K562 (cell line): Measurements from ENCODE around the gene TAOK2. TPM values are rescaled to one million over a fixed set of nuclear protein-coding genes. Genes with fewer than 3 reads are reported as not detected.

Source experiments
- BRD9 ChIP-seq: fragments of 450-650 bp; IDR thresholded peaks from 2 replicates; pipeline ENCODE4 v1.6.1; 2018; ENCODE audit warnings: low read depth; ENCODE audit not compliant: partially characterized antibody
- CBFA2T3 ChIP-seq: fragments of 450-650 bp; IDR thresholded peaks from 2 replicates; pipeline ENCODE4 v1.6.1; 2017
- DPF2 ChIP-seq: fragments of 450-650 bp; IDR thresholded peaks from 2 replicates; pipeline ENCODE4 v1.6.1; 2016
- ELF4 ChIP-seq: fragments of 450-650 bp; formaldehyde crosslinking; IDR thresholded peaks from 2 replicates; pipeline ENCODE4 v1.4.0; 2022; ENCODE audit warnings: missing genetic modification characterization
- GTF2F1 ChIP-seq: IDR thresholded peaks from 2 replicates; pipeline ENCODE4 v1.6.1; 2011; ENCODE audit warnings: low read depth, low read length, improper control_type of control experiment
- HDAC1 ChIP-seq, 2 experiments: fragments of 450-650 bp; IDR thresholded peaks; 2 replicates each; pipeline ENCODE4 v1.6.1; 2016 to 2017; ENCODE audit warnings: inconsistent platforms in 1 of 2, mild to moderate bottlenecking in 1 of 2, moderate library complexity in 1 of 2
- MYNN ChIP-seq, 2 experiments: sonication (generic); formaldehyde crosslinking in 1 of 2; IDR thresholded peaks; 2 replicates each; pipeline versions ENCODE4 v1.5.0 to v1.6.1; 2016 to 2020; ENCODE audit warnings: antibody characterized with exemption in 1 of 2, missing genetic modification reagents in 1 of 2
- NCOA6 ChIP-seq: fragments of 450-650 bp; IDR thresholded peaks from 2 replicates; pipeline ENCODE4 v1.6.1; 2017; ENCODE audit warnings: mild to moderate bottlenecking
- NEUROD1 ChIP-seq: fragments of 150-350 bp; IDR thresholded peaks from 2 replicates; pipeline ENCODE4 v1.6.1; 2014; ENCODE audit warnings: borderline replicate concordance, low read length, low read depth; ENCODE audit not compliant: partially characterized antibody
- NFATC3 ChIP-seq: fragments of 450-650 bp; IDR thresholded peaks from 2 replicates; pipeline ENCODE4 v1.6.1; 2017; ENCODE audit warnings: mild to moderate bottlenecking
- POLR2B ChIP-seq: fragments of 450-650 bp; IDR thresholded peaks from 2 replicates; pipeline ENCODE4 v1.6.1; 2018; ENCODE audit warnings: low read depth; ENCODE audit not compliant: partially characterized antibody
- RAD21 ChIP-seq, 2 experiments: fragments of 250-450 bp in 1 of 2; fragments of 450-650 bp in 1 of 2; sonication (Bioruptor Pico) in 1 of 2; formaldehyde crosslinking in 1 of 2; IDR thresholded peaks in 1 of 2; conservative IDR thresholded peaks in 1 of 2; 2 replicates each; pipeline versions ENCODE4 v1.4.0 to v1.8.0; 2020 to 2022; ENCODE audit warnings: mild to moderate bottlenecking in 2 of 2, moderate library complexity in 1 of 2
- SMAD1 ChIP-seq: fragments of 150-350 bp; IDR thresholded peaks from 2 replicates; pipeline ENCODE4 v1.6.1; 2014; ENCODE audit warnings: low read length, low read depth; ENCODE audit not compliant: partially characterized antibody
- SP1 ChIP-seq: sonication (generic); formaldehyde crosslinking; IDR thresholded peaks from 2 replicates; pipeline ENCODE4 v1.8.1; 2022; ENCODE audit warnings: mild to moderate bottlenecking, missing genetic modification reagents
- STAT5A ChIP-seq: IDR thresholded peaks from 2 replicates; pipeline ENCODE4 v1.6.1; 2012; ENCODE audit warnings: low read length, inconsistent platforms, borderline replicate concordance
- TAL1 ChIP-seq: fragments of 450-650 bp; IDR thresholded peaks from 2 replicates; pipeline ENCODE4 v1.6.1; 2016; ENCODE audit warnings: mild to moderate bottlenecking
- TCF3 ChIP-seq: sonication (generic); formaldehyde crosslinking; IDR thresholded peaks from 2 replicates; pipeline ENCODE4 v1.4.0; 2020; ENCODE audit warnings: mild to moderate bottlenecking, missing genetic modification reagents
- ZBED1 ChIP-seq: IDR thresholded peaks from 2 replicates; pipeline ENCODE4 v1.6.1; 2014
- ZNF12 ChIP-seq: sonication (generic); formaldehyde crosslinking; IDR thresholded peaks from 2 replicates; pipeline ENCODE4 v1.4.0; 2020; ENCODE audit warnings: mild to moderate bottlenecking, missing genetic modification reagents
- ZNF212 ChIP-seq: fragments of 450-650 bp; formaldehyde crosslinking; IDR thresholded peaks from 2 replicates; pipeline ENCODE4 v1.4.0; 2020; ENCODE audit warnings: mild to moderate bottlenecking
- ZNF263 ChIP-seq: sonication (generic); formaldehyde crosslinking; IDR thresholded peaks from 2 replicates; pipeline ENCODE4 v1.8.0; 2022; ENCODE audit warnings: mild to moderate bottlenecking, missing genetic modification reagents, borderline replicate concordance
- ZNF41 ChIP-seq: fragments of 250-450 bp; sonication (Bioruptor Pico); conservative IDR thresholded peaks from 2 replicates; pipeline ENCODE4 v1.4.0; 2020; ENCODE audit warnings: mild to moderate bottlenecking
- polyA plus RNA-seq, 8 experiments: library from polyadenylated mRNA; depleted of rRNA in 4 of 8; stranded (reverse) in 5 of 8; unstranded in 3 of 8; fragments of >200 nt; fragmentation: Nextera tagmentation in 2 of 8; fragmentation: Illumina TruSeq in 1 of 8; extraction: Ambion mirVana in 2 of 8; extraction: Trizol in 1 of 8; gene quantifications; 2 replicates each; pipeline versions ENCODE4 v1.2.1 to v1.2.3, GENCODE V29; 2011 to 2014; ENCODE audit warnings: inconsistent platforms in 1 of 8, missing spikeins in 1 of 8
- total RNA-seq, 7 experiments: library from RNA; depleted of rRNA in 6 of 7; stranded (reverse); fragments of >200 nt in 6 of 7; fragmentation: Illumina TruSeq in 2 of 7; extraction: Trizol in 2 of 7; gene quantifications; 2 replicates each; pipeline versions ENCODE4 v1.2.1 to v1.2.3, GENCODE V29; 2011 to 2021; ENCODE audit warnings: low replicate concordance in 1 of 7
- TF ChIP-seq, protein P1 (sequence below), 3 experiments: fragments of 200-800 bp in 1 of 3; sonication (Bioruptor generic) in 1 of 3; sonication (generic) in 1 of 3; formaldehyde crosslinking in 1 of 3; IDR thresholded peaks; 2 replicates each; pipeline versions ENCODE4 v1.6.1 to v1.8.0; 2016 to 2022; ENCODE audit warnings: mild to moderate bottlenecking in 2 of 3, missing compliant biosample characterization in 2 of 3, missing genetic modification characterization in 2 of 3, missing genetic modification reagents in 1 of 3
- TF ChIP-seq, protein P2 (sequence below): sonication (generic); formaldehyde crosslinking; IDR thresholded peaks from 2 replicates; pipeline ENCODE4 v1.8.0; 2023; ENCODE audit warnings: mild to moderate bottlenecking, missing genetic modification reagents
- TF ChIP-seq, protein P3 (sequence below): fragments of 450-650 bp; IDR thresholded peaks from 2 replicates; pipeline ENCODE4 v1.6.1; 2016; ENCODE audit warnings: antibody characterized with exemption
- TF ChIP-seq, protein P4 (sequence below): fragments of 450-650 bp; conservative IDR thresholded peaks from 2 replicates; pipeline ENCODE4 v1.6.1; 2016; ENCODE audit warnings: missing genetic modification characterization, low read depth, mild to moderate bottlenecking, missing compliant biosample characterization, moderate library complexity

The TAOK2 gene
- total and polyA plus RNA-seq, 9 of the 15 experiments (the other 6 are each of a cell fraction or from before 2014, with no cell fraction given) = 0.10 to 41.8 (median 13.7) TPM

DNA sequence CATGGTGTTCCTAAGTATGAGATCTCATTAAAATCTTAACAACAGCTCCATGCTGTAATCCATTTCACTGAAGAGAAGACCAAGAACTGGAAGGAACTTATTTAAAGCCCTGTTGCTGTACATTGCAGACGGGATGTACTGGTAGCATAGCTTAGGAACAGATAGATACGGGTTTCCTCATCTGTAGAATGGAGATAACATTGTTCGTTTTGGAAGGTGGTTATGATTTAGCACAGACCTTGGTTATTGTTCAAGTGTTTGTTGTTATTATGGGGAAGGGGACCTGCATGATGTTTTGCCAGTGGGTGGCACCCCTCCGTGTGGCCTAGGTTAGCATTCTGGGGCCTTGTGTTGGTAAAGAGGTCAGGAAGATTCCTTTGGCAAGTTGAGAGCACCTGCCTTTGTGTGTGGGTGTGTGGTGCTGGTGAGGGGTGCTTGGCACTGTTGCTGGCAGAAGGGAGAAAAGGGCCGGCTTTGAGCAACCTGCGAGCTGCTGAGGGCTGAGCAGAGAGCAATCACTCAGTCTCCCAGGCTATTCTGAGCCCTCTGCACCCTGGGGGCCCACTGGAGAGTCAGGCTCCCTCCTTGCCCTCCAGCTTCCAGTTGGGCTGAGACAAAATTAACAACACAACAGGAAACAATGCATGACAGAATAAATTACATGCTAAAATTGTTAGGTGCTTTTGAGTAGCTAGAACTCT lies 2.3 kb downstream of the TAOK2 start (continued):
- TF ChIP-seq ELF4 (CRISPR knock-in tag) (no peak), BRD9 (no peak), ZNF212 (CRISPR knock-in tag) (no peak), NEUROD1 (no peak), MYNN (IDR thresholded peaks at IDR 0.05) (no peak), MYNN (CRISPR knock-in tag; IDR thresholded peaks at IDR 0.05) (no peak), RAD21 (CRISPR knock-in tag; conservative IDR thresholded peaks at IDR 0.05 in 1 of 2, IDR thresholded peaks at IDR 0.05 in 1 of 2) (no peak), CBFA2T3 (peak; percentile 72), ZBED1 (no peak), POLR2B (no peak), TCF3 (peak; percentile 44; the same call in 1 of the 2 replicates), SP1 (no peak), ZNF41 (no peak), STAT5A (no peak), ZNF12 (CRISPR knock-in tag) (no peak), ZNF263 (no peak), SMAD1 (no peak), NCOA6 (no peak), GTF2F1 (no peak), DPF2 (0 out of 2 replicates have a peak, but pooled peaks have one; percentile 13), NFATC3 (no peak), TAL1 (peak; percentile 56; the same call in 1 of the 2 replicates), HDAC1 (IDR thresholded peaks at IDR 0.05) (0 out of 4 replicates have a peak, but pooled peaks of 1 of the 2 experiments have one; percentile 12)
- TF ChIP-seq, protein P1, sequence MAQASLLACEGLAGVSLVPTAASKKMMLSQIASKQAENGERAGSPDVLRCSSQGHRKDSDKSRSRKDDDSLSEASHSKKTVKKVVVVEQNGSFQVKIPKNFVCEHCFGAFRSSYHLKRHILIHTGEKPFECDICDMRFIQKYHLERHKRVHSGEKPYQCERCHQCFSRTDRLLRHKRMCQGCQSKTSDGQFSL (CRISPR knock-in tag; IDR thresholded peaks at IDR 0.05) = no peak
- TF ChIP-seq, protein P1 (tag; IDR thresholded peaks at IDR 0.05) = no peak
- TF ChIP-seq, protein P2, sequence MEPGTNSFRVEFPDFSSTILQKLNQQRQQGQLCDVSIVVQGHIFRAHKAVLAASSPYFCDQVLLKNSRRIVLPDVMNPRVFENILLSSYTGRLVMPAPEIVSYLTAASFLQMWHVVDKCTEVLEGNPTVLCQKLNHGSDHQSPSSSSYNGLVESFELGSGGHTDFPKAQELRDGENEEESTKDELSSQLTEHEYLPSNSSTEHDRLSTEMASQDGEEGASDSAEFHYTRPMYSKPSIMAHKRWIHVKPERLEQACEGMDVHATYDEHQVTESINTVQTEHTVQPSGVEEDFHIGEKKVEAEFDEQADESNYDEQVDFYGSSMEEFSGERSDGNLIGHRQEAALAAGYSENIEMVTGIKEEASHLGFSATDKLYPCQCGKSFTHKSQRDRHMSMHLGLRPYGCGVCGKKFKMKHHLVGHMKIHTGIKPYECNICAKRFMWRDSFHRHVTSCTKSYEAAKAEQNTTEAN (CRISPR knock-in tag) = no peak
- TF ChIP-seq, protein P3, sequence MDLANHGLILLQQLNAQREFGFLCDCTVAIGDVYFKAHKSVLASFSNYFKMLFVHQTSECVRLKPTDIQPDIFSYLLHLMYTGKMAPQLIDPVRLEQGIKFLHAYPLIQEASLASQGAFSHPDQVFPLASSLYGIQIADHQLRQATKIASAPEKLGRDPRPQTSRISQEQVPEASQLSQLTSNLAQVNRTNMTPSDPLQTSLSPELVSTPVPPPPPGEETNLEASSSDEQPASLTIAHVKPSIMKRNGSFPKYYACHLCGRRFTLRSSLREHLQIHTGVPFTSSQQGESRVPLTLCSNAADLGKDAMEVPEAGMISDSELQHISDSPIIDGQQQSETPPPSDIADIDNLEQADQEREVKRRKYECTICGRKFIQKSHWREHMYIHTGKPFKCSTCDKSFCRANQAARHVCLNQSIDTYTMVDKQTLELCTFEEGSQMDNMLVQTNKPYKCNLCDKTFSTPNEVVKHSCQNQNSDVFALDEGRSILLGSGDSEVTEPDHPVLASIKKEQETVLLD = no peak
- TF ChIP-seq, protein P4, sequence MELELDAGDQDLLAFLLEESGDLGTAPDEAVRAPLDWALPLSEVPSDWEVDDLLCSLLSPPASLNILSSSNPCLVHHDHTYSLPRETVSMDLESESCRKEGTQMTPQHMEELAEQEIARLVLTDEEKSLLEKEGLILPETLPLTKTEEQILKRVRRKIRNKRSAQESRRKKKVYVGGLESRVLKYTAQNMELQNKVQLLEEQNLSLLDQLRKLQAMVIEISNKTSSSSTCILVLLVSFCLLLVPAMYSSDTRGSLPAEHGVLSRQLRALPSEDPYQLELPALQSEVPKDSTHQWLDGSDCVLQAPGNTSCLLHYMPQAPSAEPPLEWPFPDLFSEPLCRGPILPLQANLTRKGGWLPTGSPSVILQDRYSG (tag) = no peak
